NCI-H748 (cell line): ENCODE results near the gene PMIS2.
"Not testable (repeated sequence)": the region's sequence is repeated elsewhere in the genome, so short reads cannot be mapped to it uniquely, and the experiment has no call there.

Experiments used
- DNase-seq: peaks from one replicate; lab custom pipeline; 2025; ENCODE audit not compliant: unreplicated experiment; lab: John Stamatoyannopoulos, UW

The PMIS2 gene

GRCh38 chr19:35587321-35587720, 1.3 kb downstream of the PMIS2 start:
- DNase-seq: no peak

DNA sequence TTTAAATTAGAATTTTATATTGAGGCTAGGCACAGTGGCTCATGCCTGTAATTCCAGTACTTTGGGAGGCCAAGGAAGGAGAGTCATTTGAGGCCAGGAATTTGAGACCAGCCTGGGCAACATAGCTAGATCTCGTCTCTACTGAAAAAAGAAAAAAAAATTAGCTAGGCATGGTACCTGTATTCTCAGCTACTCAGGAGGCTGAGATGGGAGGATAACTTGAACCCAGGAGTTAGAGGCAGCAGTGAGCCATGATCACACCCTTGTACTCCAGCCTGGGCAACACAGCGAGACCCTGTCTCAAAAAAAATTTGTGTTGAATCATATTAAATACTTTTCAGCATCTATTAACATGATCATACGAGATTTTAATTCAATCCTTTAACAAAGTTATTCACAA, 4.9 kb downstream of the PMIS2 start:
- no peak for DNase-seq

GRCh38 chr19:35592226-35592625, 6.3 kb downstream of the PMIS2 start:
- peak; percentile 37 for DNase-seq

DNA sequence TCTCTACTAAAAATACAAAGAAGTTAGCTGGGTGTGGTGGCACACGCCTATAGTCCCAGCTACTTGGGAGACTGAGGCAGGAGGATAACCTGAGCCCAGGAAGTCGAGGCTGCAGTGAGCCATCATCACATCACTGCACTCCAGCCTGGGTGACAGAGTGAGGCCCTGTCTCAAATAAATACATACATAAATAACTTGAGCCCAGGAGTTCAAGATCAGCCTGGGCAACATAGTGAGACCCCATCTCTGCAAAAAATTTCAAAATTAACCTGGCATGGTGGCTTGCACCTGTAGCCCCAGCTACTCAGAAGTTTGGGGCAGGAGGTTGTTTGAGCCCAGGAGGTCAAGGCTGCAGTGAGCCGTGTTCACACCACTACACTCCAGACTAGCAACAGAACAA, 9.1 kb downstream of the PMIS2 start:
- not testable (repeated sequence) for DNase-seq

DNA sequence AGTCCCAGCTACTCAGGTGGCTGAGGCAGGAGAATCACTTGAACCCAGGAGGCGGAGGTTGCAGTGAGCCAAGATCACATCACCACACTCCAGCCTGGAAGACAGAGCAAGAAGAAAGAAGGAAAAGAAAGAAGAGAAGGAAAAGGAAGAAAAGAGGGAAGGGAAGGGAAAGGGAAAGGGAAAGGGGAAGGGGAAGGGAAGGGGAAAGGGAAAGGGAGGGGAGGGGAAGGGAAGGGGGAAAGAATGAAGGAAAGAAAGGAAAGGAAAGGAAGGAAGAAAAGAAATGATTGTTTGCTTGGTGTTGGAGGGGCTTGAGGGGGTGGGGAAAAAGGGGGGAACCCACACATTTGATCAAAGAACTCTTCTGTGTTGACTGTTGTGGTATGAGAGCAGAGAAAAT, 10.0 kb downstream of the PMIS2 start:
- no peak for DNase-seq

DNA sequence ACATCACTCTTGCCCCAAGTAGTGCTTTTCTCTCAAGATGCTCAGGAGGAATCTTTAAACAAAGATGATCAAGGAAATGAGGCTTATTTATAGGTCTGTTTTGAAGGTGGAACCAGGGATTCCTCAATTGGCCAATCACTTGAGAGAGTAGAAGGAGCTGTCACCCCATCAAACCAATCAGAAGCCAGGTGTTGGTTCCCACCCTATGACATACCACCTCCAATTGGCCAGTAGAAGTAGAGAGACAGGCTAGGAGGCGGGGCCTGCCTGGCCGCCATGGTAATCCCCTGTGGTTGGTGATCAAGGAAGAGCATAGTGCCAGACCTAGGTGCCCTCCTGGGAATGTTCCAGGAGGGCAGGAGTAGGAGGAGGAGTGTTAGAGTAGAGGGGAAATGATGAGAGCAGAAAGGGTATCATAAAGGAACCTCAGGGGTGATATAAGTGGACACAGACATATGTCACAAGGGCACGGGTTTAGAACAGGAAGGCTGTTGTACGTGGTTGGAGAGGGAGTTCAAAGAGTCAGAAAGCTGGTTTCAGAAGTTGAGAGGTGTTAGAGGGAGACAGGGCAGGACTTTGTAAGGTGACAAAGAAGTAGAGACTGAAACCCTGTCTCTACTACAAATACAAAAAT, 10.5 kb downstream of the PMIS2 start:
- DNase-seq: no peak

GRCh38 chr19:35601971-35602370, 16.0 kb downstream of the PMIS2 start:
- no peak for DNase-seq

DNA sequence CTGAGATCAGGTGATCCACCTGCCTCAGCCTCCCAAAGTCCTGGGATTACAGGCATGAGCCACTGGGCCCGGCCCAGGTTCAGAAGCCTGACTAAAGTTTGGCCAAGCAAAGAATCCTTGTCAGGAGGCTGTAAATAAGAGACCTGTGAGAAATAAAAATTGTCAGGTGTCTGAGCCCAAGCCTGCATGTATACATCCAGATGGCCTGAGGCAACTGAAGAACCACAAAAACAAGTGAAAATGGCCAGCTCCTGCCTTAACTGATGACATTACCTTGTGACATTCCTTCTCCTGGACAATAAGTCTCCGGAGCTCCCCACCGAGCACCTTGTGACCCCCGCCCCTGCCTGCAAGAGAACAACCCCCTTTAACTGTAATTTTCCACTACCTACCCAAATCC, 18.5 kb downstream of the PMIS2 start:
- DNase-seq: not testable (repeated sequence)

GRCh38 chr19:35607170-35607569, 21.2 kb downstream of the PMIS2 start:
- DNase-seq: not testable (repeated sequence)

- DNase-seq: no peak
Observed at GRCh38 chr19:35607661-35608060, 21.7 kb downstream of the PMIS2 start.

DNA sequence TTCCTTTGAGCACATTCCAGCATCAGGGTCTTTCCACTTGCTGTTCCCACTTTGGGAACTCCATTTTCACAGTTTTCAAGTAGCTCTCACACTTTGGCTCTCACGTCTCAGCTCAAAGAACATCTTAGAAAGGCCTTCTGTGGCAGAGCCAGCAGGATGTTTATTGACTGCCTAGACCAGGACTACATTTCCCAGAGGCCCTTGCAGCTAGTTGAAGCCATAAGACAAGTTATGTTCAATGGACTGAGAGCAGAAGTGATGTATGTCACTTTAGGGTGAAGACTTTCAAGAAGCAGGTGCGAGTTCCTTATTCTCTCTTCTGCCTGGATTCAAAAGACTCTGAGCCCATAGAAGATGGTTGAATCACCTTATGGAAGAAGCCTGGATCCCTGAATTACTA, 22.3 kb downstream of the PMIS2 start:
- no peak for DNase-seq

- DNase-seq: no peak
Observed at GRCh38 chr19:35609851-35610353, 23.9 kb downstream of the PMIS2 start.

DNA sequence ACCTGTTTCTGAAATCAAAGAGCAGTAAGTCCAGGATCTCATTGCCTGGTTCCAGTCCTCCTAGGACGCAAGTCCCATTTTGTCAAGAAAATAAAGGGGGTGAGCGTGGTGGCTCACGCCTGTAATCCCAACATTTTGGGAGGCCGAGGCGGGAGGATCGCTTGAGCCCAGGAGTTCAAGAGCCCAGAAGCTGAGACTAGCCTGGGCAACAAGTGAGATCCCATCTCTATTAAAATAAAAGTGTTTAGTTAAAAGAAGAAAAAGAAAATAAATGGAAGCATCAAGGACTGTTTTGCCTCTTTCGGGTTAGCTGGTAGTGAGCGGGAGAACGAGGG, 26.2 kb downstream of the PMIS2 start:
- no peak for DNase-seq

DNA sequence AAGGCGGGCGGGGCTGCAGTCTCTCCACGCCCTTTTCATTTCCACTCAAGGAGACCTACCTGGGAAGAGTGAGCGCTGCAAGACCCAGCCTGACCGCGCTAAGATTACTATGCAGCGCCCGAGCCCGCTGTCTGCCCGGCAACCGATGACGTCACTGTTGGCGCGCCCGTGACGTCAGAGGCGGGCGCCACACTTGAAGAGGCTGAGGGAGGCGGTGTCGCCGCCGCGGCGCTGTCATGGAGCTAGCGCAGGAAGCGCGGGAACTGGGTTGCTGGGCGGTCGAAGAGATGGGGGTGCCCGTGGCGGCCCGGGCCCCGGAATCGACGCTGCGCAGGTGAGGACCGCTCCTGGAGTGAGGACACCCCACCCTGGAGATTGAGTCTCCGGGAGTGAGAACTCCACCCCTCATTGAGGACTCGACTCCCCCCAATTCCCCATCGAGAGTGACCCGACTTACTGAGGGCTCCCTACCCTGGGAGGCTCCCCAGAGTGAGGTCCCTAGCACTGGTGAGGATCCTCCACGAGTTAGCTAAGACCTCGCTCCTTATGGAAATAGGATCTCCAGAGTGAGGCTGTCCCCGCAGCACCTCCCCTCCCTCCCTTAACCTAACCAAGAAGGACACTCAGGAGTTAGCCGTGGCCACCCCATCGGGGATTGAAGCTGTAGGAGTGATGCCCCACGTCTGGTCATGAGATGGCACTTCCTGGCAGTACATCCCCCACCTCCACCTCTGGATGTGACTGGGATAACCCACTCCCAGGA, 26.8 kb downstream of the PMIS2 start, which contains the start of gene HAUS5:
Gene HAUS5, plus strand, starts transcription at position 177 of the 763 bp plus-strand sequence. Its CDS starts 60 bp downstream, at position 237.
- peak; percentile 96 for DNase-seq

DNA sequence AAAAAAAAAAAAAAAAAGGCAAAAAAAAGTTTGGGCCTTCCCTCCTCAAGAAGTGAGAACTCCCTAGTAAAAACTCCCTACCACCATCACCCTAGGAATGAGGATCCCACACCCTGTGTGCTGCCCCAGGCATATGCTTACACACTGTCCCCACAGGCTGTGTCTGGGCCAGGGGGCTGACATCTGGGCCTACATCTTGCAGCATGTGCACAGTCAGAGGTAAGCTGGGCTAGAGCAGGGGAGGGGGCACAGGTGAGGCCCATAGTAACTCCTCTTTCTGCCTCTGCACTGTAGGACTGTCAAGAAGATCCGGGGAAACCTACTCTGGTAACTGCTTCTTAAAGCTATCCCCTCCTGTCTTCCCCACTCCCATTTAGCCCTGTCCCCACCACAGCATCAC, 27.6 kb downstream of the PMIS2 start:
- no peak for DNase-seq

GRCh38 chr19:35615036-35615435, 29.1 kb downstream of the PMIS2 start:
- DNase-seq: no peak

- DNase-seq: no peak
Observed at GRCh38 chr19:35618857-35619256, 32.9 kb downstream of the PMIS2 start.

GRCh38 chr19:35619290-35619923, 33.4 kb downstream of the PMIS2 start:
- no peak for DNase-seq

- DNase-seq: no peak
Observed at GRCh38 chr19:35620001-35620400, 34.0 kb downstream of the PMIS2 start.

DNA sequence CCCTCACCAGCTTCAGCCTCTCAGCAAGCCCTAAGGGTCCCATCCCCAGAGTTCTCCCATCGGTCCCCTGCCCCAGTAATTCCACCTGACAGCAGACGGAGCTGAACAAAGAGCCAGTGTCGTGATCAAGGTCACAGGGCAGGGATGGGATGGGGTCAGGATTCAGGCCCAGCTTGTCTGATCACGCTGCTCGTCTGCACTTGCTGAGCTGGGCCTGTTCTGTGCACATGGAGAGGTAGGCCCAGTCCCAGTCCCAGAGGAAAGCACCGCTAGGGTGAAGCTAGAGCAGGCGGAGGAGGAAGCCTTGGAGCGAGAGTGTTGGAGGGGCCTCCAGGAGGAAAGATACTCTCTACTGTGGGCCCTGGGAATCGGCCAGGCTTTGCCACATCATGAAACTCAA, 35.7 kb downstream of the PMIS2 start:
- DNase-seq: no peak

GRCh38 chr19:35622750-35623149, 36.8 kb downstream of the PMIS2 start:
- DNase-seq: no peak
